SK-N-SH (cell line): ENCODE results near the gene CHAC2. TPM values are rescaled to one million over a fixed set of nuclear protein-coding genes. Genes with fewer than 3 reads are reported as not detected.

Source experiments
- CTCF ChIA-PET: fragments of 300-600, 350-600 bp; formaldehyde crosslinking; extraction: SDS; loops from one replicate; lab custom pipeline; 2021; lab: Yijun Ruan, JAX
- POLR2A ChIA-PET: fragments of 350-600 bp; sonication (Branson Sonifier 250); formaldehyde crosslinking; extraction: SDS; loops from one replicate; lab custom pipeline; 2020; ENCODE audit warnings: antibody characterized with exemption, inconsistent platforms; lab: Yijun Ruan, JAX
- DNase-seq: peaks from one replicate; pipeline ENCODE4 v3.0.0; 2012
- H2AFZ ChIP-seq: fragments of 200-600 bp; sonication (generic); 2 replicates; pipeline ENCODE4 v1.8.1; 2016; ENCODE audit warnings: antibody characterized with exemption, mild to moderate bottlenecking, low read depth
- H3F3A ChIP-seq: fragments of 200-600 bp; sonication (generic); replicated peaks from 2 replicates; pipeline ENCODE3; 2016; ENCODE audit warnings: antibody characterized with exemption, mild to moderate bottlenecking; ENCODE audit not compliant: insufficient read depth
- H3K27ac ChIP-seq, 2 experiments: fragments of 200-500 bp in 1 of 2; fragments of 200-600 bp in 1 of 2; sonication (Bioruptor generic) in 1 of 2; sonication (generic), shearing (Covaris generic) in 1 of 2; 2 replicates each; pipeline versions ENCODE4 v1.5.1 to v1.6.1; 2014 to 2016; ENCODE audit warnings: low read depth in 2 of 2, inconsistent platforms in 1 of 2, low read length in 1 of 2, mild to moderate bottlenecking in 1 of 2, mixed read lengths in 1 of 2
- H3K27me3 ChIP-seq: fragments of 200-600 bp; sonication (generic), shearing (Covaris generic); 2 replicates; pipeline ENCODE4 v1.6.1; 2016; ENCODE audit warnings: mixed run types; ENCODE audit not compliant: insufficient read depth
- H3K36me3 ChIP-seq, 2 experiments: fragments of 200-500 bp in 1 of 2; fragments of 200-600 bp in 1 of 2; sonication (Bioruptor generic) in 1 of 2; sonication (generic) in 1 of 2; replicated peaks in 1 of 2; 2 replicates each; pipeline versions ENCODE3 to v1.5.1; 2014 to 2016; ENCODE audit warnings: low read length in 1 of 2, mild to moderate bottlenecking in 1 of 2; ENCODE audit not compliant: insufficient read depth in 2 of 2, control insufficient read depth in 1 of 2
- H3K4me1 ChIP-seq, 2 experiments: fragments of 200-500 bp in 1 of 2; fragments of 200-600 bp in 1 of 2; sonication (Bioruptor generic) in 1 of 2; sonication (generic), shearing (Covaris generic) in 1 of 2; 2 replicates each; pipeline versions ENCODE4 v1.5.1 to v1.6.1; 2014 to 2016; ENCODE audit warnings: low read depth in 1 of 2, low read length in 1 of 2, mixed run types in 1 of 2; ENCODE audit not compliant: insufficient read depth in 2 of 2, control insufficient read depth in 1 of 2
- H3K4me2 ChIP-seq: fragments of 200-600 bp; sonication (generic), shearing (Covaris generic); 2 replicates; pipeline ENCODE4 v1.6.1; 2017; ENCODE audit warnings: mixed run types
- H3K4me3 ChIP-seq, 2 experiments: fragments of 200-500 bp in 1 of 2; fragments of 200-600 bp in 1 of 2; sonication (Bioruptor generic) in 1 of 2; sonication (generic), shearing (Covaris generic) in 1 of 2; 2 replicates each; pipeline versions ENCODE4 v1.5.1 to v1.8.1; 2014 to 2016; ENCODE audit warnings: low read depth in 2 of 2, inconsistent platforms in 1 of 2, low read length in 1 of 2, mild to moderate bottlenecking in 1 of 2, mixed read lengths in 1 of 2, moderate library complexity in 1 of 2
- H3K79me2 ChIP-seq: fragments of 200-600 bp; sonication (generic); 2 replicates; pipeline ENCODE4 v1.8.1; 2017; ENCODE audit warnings: mild to moderate bottlenecking; ENCODE audit not compliant: insufficient read depth
- H3K9ac ChIP-seq: fragments of 200-600 bp; sonication (generic); 2 replicates; pipeline ENCODE4 v1.6.1; 2017; ENCODE audit warnings: mixed run types
- H3K9me2 ChIP-seq: fragments of 200-600 bp; sonication (generic); 2 replicates; pipeline ENCODE4 v1.6.1; 2017; ENCODE audit warnings: mixed run types
- H3K9me3 ChIP-seq: fragments of 200-600 bp; sonication (generic); 2 replicates; pipeline ENCODE4 v1.6.1; 2017; ENCODE audit warnings: mixed run types, mild to moderate bottlenecking, moderate library complexity
- H4K20me1 ChIP-seq: fragments of 200-600 bp; sonication (generic); 2 replicates; pipeline ENCODE4 v1.6.1; 2017; ENCODE audit warnings: mild to moderate bottlenecking, mixed run types; ENCODE audit not compliant: insufficient read depth
- ELF1 ChIP-seq: IDR thresholded peaks from 2 replicates; pipeline ENCODE4 v1.4.0; 2012
- EP300 ChIP-seq, 2 experiments: IDR thresholded peaks; 2 replicates each; pipeline versions ENCODE4 v1.4.0 to v1.6.1; 2012; ENCODE audit warnings: borderline replicate concordance in 1 of 2, low read depth in 1 of 2, low read length in 1 of 2
- FOXJ3 ChIP-seq: sonication (generic); formaldehyde crosslinking; IDR thresholded peaks from 2 replicates; pipeline ENCODE4 v1.5.1; 2020; ENCODE audit warnings: mild to moderate bottlenecking, missing genetic modification reagents
- FOXM1 ChIP-seq: IDR thresholded peaks from 2 replicates; pipeline ENCODE4 v1.4.0; 2012; ENCODE audit warnings: low read depth, mild to moderate bottlenecking
- GABPA ChIP-seq: IDR thresholded peaks from 2 replicates; pipeline ENCODE4 v1.4.0; 2012; ENCODE audit warnings: low read depth, mild to moderate bottlenecking
- MXI1 ChIP-seq: IDR thresholded peaks from 2 replicates; pipeline ENCODE4 v1.6.1; 2012; ENCODE audit warnings: mild to moderate bottlenecking, low read depth, low read length, improper control_type of control experiment
- NRF1 ChIP-seq: IDR thresholded peaks from 2 replicates; pipeline ENCODE4 v1.6.1; 2012; ENCODE audit warnings: low read depth, mild to moderate bottlenecking, low read length
- RAD21 ChIP-seq: IDR thresholded peaks from 2 replicates; pipeline ENCODE4 v1.6.1; 2012; ENCODE audit warnings: mild to moderate bottlenecking, low read length
- RCOR1 ChIP-seq: fragments of 150-350 bp; IDR thresholded peaks from 2 replicates; pipeline ENCODE4 v1.6.1; 2017; ENCODE audit warnings: antibody characterized with exemption, low read length
- RXRA ChIP-seq: IDR thresholded peaks from 2 replicates; pipeline ENCODE4 v1.4.0; 2012; ENCODE audit warnings: low read depth, mild to moderate bottlenecking, borderline replicate concordance
- TCF12 ChIP-seq: IDR thresholded peaks from 2 replicates; pipeline ENCODE4 v1.4.0; 2012
- TEAD4 ChIP-seq: IDR thresholded peaks from 2 replicates; pipeline ENCODE4 v1.4.0; 2012; ENCODE audit warnings: mild to moderate bottlenecking, borderline replicate concordance; ENCODE audit not compliant: insufficient read depth
- WGBS: methylation state at CpG from one replicate; pipeline ENCODE4 v1.1.6; 2017; ENCODE audit warnings: low lambda C conversion rate; 5-methylcytosine and 5-hydroxymethylcytosine counted together
- polyA plus RNA-seq, 3 experiments: library from polyadenylated mRNA; depleted of rRNA; stranded (reverse); fragments of >200 nt; gene quantifications; 2 replicates each; pipeline ENCODE4 v1.2.3, GENCODE V29; 2012
- TF ChIP-seq, protein P1 (sequence below): IDR thresholded peaks from 2 replicates; pipeline ENCODE4 v1.4.0; 2012; ENCODE audit warnings: low read depth, borderline replicate concordance
- TF ChIP-seq, protein P2 (sequence below): IDR thresholded peaks from 2 replicates; pipeline ENCODE4; 2012
- TF ChIP-seq, protein P3 (sequence below): IDR thresholded peaks from 2 replicates; pipeline ENCODE4 v1.6.1; 2012; ENCODE audit warnings: mild to moderate bottlenecking, low read depth, low read length, moderate library complexity
- TF ChIP-seq, protein P4 (sequence below): fragments of 200-600 bp; sonication (generic); IDR thresholded peaks from 2 replicates; pipeline ENCODE4 v1.6.1; 2017; ENCODE audit warnings: antibody characterized with exemption, mild to moderate bottlenecking, moderate library complexity

CHAC2 gene
- polyA plus RNA-seq, 1 of the 3 experiments (the other 2 are of a cell fraction): 2.1 TPM

DNA sequence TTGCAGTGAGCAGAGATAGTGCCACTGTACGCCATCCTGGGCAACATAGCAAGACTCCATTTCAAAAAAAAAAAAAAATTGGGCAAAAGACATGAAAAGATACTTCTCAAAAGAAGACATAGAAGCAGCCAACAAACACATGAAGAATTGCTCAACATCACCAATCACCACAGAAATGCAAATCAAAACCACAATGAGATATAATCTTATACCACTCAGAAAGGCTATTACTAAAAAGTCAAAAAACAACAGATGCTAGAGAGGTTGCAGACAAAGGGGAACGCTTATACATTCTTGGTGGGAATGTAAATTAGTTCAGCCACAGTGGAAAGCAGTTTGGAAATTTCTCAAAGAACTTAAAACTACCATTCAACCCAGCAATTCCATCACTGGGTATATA, 43.1 kb upstream of the CHAC2 start:
- WGBS: 96% methylated on average over 2 of the region's 2 CpGs
- Histone ChIP-seq H2AFZ (no peak overlapping the region), H3K9ac (no peak overlapping the region), H3K9me3 (no peaks in the 10 kb centered on the region), H3K36me3 (peaks cover 5 to 6% of the 10 kb centered on the region in 2 experiments), H3K4me2 (no peak overlapping the region), H3K79me2 (peaks cover 3% of the 10 kb centered on the region; the same call in 1 of the 2 replicates), H3K4me1 (no peaks in the 10 kb centered on the region), H3K27ac (no peak overlapping the region), H3K9me2 (no peaks in the 10 kb centered on the region), H4K20me1 (no peaks in the 10 kb centered on the region), H3K4me3 (no peak overlapping the region), H3K27me3 (no peaks in the 10 kb centered on the region), H3F3A (no peaks in the 10 kb centered on the region)
- no peak for DNase-seq
- TF ChIP-seq MXI1 (no peak), RXRA (no peak), TCF12 (peak; percentile 15; the same call in 1 of the 2 replicates), FOXM1 (no peak)
- TF ChIP-seq, protein P1, sequence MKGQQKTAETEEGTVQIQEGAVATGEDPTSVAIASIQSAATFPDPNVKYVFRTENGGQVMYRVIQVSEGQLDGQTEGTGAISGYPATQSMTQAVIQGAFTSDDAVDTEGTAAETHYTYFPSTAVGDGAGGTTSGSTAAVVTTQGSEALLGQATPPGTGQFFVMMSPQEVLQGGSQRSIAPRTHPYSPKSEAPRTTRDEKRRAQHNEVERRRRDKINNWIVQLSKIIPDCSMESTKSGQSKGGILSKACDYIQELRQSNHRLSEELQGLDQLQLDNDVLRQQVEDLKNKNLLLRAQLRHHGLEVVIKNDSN: no peak
- CTCF ChIA-PET: no interaction called here
- POLR2A ChIA-PET: no interaction called here

DNA sequence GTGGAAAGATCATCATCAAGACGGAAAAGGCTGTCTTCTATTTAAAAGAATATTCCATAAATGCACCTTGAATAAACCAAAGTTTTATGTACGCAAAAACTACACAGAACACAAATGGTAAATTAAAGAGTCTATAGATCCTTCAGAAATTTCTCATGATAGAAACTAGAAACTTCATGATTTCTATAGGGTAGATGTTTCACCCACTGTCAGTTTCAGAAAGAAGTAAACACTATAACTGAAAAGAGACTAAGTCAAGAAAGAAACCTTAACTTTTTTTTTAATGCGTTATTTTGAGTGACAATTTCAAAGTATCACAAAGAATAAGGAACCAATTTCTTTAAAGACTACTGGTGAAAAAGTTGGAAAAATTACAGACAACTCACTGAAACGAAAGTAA, 41.9 kb upstream of the CHAC2 start:
- ChIA-PET CTCF (no interaction called here), POLR2A (no interaction called here)
- WGBS: 90% methylated on average over 4 of the region's 4 CpGs
- H3K4me2 ChIP-seq: no peak overlapping the region
- no peak overlapping the region for H3K9ac ChIP-seq
- H3K9me2 ChIP-seq: no peaks in the 10 kb centered on the region
- no peak overlapping the region for H3K4me3 ChIP-seq
- DNase-seq: no peak
- no peak for TF ChIP-seq RAD21
- no peak for TF ChIP-seq FOXJ3
- no peak for TF ChIP-seq MXI1
- no peak for TF ChIP-seq TEAD4
- TF ChIP-seq RXRA: no peak
- TF ChIP-seq, protein P2, sequence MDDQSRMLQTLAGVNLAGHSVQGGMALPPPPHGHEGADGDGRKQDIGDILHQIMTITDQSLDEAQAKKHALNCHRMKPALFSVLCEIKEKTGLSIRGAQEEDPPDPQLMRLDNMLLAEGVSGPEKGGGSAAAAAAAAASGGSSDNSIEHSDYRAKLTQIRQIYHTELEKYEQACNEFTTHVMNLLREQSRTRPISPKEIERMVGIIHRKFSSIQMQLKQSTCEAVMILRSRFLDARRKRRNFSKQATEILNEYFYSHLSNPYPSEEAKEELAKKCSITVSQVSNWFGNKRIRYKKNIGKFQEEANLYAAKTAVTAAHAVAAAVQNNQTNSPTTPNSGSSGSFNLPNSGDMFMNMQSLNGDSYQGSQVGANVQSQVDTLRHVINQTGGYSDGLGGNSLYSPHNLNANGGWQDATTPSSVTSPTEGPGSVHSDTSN: no peak
- no peak for TF ChIP-seq RCOR1
- no peak for TF ChIP-seq NRF1
- TF ChIP-seq ELF1: no peak
- H4K20me1 ChIP-seq: no peaks in the 10 kb centered on the region
- H3F3A ChIP-seq: no peaks in the 10 kb centered on the region
- H3K27me3 ChIP-seq: no peaks in the 10 kb centered on the region
- peaks cover 1% of the 10 kb centered on the region; the same call in 1 of the 2 replicates for H3K79me2 ChIP-seq
- H3K4me1 ChIP-seq: no peaks in the 10 kb centered on the region
- H2AFZ ChIP-seq: no peak overlapping the region
- H3K9me3 ChIP-seq: no peaks in the 10 kb centered on the region
- H3K27ac ChIP-seq: no peak overlapping the region
- peaks cover 5 to 14% of the 10 kb centered on the region in 2 experiments for H3K36me3 ChIP-seq

DNA sequence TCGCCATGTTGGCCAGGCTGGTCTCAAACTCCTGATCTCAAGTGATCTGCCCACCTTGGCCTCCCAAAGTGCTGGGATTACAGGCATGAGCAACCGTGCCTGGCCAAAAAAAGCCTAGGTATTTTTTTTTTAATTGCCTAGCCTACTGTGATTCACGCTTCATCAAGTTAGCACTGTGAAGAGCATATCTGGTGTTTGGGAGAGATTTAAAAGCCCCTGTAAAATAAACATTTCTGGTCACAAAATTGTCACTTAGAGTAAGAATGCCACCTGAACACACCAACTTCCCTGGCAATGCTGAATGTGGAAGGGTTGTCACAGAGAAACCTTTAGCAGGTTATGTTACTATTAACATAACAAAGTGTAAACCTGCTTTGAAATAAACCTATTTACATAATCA, 39.7 kb upstream of the CHAC2 start:
- Histone ChIP-seq H3F3A (no peaks in the 10 kb centered on the region), H3K4me1 (no peaks in the 10 kb centered on the region), H3K9ac (no peak overlapping the region), H3K4me3 (no peak overlapping the region), H2AFZ (no peak overlapping the region), H3K4me2 (no peak overlapping the region), H3K36me3 (peaks cover 5 to 30% of the 10 kb centered on the region in 2 experiments), H4K20me1 (no peaks in the 10 kb centered on the region)
- 97% methylated on average over 3 of the region's 3 CpGs for WGBS
- ChIA-PET CTCF (no interaction called here), POLR2A (no interaction called here)
- TF ChIP-seq MXI1 (no peak), RAD21 (no peak), EP300 (IDR thresholded peaks at IDR 0.05; ENCODE audit: borderline replicate concordance in 1 of 2, low read depth in 1 of 2, low read length in 1 of 2) (no peak), GABPA (no peak), ELF1 (no peak), RCOR1 (no peak), TEAD4 (no peak), RXRA (no peak)
- TF ChIP-seq, protein P3, sequence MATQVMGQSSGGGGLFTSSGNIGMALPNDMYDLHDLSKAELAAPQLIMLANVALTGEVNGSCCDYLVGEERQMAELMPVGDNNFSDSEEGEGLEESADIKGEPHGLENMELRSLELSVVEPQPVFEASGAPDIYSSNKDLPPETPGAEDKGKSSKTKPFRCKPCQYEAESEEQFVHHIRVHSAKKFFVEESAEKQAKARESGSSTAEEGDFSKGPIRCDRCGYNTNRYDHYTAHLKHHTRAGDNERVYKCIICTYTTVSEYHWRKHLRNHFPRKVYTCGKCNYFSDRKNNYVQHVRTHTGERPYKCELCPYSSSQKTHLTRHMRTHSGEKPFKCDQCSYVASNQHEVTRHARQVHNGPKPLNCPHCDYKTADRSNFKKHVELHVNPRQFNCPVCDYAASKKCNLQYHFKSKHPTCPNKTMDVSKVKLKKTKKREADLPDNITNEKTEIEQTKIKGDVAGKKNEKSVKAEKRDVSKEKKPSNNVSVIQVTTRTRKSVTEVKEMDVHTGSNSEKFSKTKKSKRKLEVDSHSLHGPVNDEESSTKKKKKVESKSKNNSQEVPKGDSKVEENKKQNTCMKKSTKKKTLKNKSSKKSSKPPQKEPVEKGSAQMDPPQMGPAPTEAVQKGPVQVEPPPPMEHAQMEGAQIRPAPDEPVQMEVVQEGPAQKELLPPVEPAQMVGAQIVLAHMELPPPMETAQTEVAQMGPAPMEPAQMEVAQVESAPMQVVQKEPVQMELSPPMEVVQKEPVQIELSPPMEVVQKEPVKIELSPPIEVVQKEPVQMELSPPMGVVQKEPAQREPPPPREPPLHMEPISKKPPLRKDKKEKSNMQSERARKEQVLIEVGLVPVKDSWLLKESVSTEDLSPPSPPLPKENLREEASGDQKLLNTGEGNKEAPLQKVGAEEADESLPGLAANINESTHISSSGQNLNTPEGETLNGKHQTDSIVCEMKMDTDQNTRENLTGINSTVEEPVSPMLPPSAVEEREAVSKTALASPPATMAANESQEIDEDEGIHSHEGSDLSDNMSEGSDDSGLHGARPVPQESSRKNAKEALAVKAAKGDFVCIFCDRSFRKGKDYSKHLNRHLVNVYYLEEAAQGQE: no peak
- TF ChIP-seq, protein P4, sequence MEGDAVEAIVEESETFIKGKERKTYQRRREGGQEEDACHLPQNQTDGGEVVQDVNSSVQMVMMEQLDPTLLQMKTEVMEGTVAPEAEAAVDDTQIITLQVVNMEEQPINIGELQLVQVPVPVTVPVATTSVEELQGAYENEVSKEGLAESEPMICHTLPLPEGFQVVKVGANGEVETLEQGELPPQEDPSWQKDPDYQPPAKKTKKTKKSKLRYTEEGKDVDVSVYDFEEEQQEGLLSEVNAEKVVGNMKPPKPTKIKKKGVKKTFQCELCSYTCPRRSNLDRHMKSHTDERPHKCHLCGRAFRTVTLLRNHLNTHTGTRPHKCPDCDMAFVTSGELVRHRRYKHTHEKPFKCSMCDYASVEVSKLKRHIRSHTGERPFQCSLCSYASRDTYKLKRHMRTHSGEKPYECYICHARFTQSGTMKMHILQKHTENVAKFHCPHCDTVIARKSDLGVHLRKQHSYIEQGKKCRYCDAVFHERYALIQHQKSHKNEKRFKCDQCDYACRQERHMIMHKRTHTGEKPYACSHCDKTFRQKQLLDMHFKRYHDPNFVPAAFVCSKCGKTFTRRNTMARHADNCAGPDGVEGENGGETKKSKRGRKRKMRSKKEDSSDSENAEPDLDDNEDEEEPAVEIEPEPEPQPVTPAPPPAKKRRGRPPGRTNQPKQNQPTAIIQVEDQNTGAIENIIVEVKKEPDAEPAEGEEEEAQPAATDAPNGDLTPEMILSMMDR: no peak
- TF ChIP-seq, all 33 proteins: peak for 0
- Histone ChIP-seq H3K9me3 (no peaks in the 10 kb centered on the region), H3K79me2 (no peaks in the 10 kb centered on the region; the same call in none of the 2 replicates), H3K27me3 (no peaks in the 10 kb centered on the region), H3K27ac (no peak overlapping the region), H3K9me2 (no peaks in the 10 kb centered on the region)
- no peak for DNase-seq
